ENCODE data around the gene EVA1B. TPM values are rescaled to one million over a fixed set of nuclear protein-coding genes. Genes with fewer than 3 reads are reported as not detected.

Gene EVA1B
- total and polyA plus RNA-seq, 2 donors (not counting 1 experiment from before 2014, with no cell fraction given), result 0.67 to 2.9 TPM

DNA sequence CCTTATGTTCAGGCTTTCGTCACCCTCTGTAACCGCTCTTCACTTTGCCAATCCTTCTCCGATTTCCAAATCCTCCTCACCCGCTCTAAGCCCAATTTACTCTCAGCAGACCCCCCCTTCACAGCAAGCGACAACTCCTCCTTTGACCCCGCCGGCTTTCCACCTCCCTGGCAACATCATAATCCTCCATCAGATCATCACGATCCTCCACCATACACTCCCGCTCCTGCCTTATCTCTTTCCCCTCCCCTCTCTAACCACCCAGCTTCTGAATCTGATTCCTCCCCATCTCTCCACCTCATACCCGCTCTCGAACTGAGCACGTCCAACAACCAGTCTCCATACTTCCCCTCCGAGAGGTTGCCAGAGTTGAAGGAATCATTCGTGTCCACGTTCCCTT, 7.5 kb upstream of the EVA1B start:
- Histone ChIP-seq H3K27me3 (replicated peaks in 1 of 4; ENCODE audit: control extremely low read depth in 1 of 4, control insufficient read depth in 3 of 4, insufficient read depth in 4 of 4, low read length in 3 of 4) (peaks cover 0 to 10% (median 2%) of the 10 kb centered on the region in 4 experiments), H3K27ac (ENCODE audit: low read length in 2 of 2) (no peak overlapping the region), H3K9me3 (ENCODE audit: control extremely low read depth in 1 of 3, control insufficient read depth in 2 of 3, insufficient read depth in 1 of 3, low read length in 2 of 3) (no peaks in the 10 kb centered on the region), H3K4me1 (ENCODE audit: control insufficient read depth in 2 of 2, insufficient read depth in 2 of 2, low read length in 2 of 2) (no peaks in the 10 kb centered on the region), H4K20me1 (ENCODE audit: control insufficient read depth, insufficient read depth, low read length, poor library complexity, severe bottlenecking) (no peaks in the 10 kb centered on the region), H3K9ac (ENCODE audit: low read length) (no peak overlapping the region), H3K79me2 (ENCODE audit: control insufficient read depth, insufficient read depth, low read length) (no peaks in the 10 kb centered on the region), H2AFZ (ENCODE audit: insufficient read depth, low read depth, low read length, poor library complexity, severe bottlenecking) (no peak overlapping the region), H3K36me3 (replicated peaks in 1 of 2; ENCODE audit: control extremely low read depth in 1 of 2, control insufficient read depth in 1 of 2, extremely low read depth in 1 of 2, insufficient read depth in 2 of 2, low read length in 1 of 2) (no peaks in the 10 kb centered on the region), H3K4me2 (replicated peaks; ENCODE audit: low read depth, low read length, poor library complexity, severe bottlenecking) (no peak overlapping the region), H3K4me3 (ENCODE audit: control extremely low read depth in 1 of 5, extremely low read depth in 1 of 5, insufficient read depth in 1 of 5, low read depth in 2 of 5, low read length in 4 of 5) (no peak overlapping the region)
- Mint-ChIP-seq H3K9me3 (ENCODE audit: insufficient read depth) (no peaks in the 10 kb centered on the region), H3K4me1 (peaks cover 2% of the 10 kb centered on the region), H3K27ac (no peak overlapping the region), H3K27me3 (peaks cover 44% of the 10 kb centered on the region), H3K4me3 (no peak overlapping the region)
- DNase-seq, result no peak
- 98% methylated on average over 15 of the region's 15 CpGs for WGBS (ENCODE audit: insufficient coverage)
- ATAC-seq (ENCODE audit: low read depth), result no peak
- ChIA-PET CTCF (interaction anchor here (1.3 kb wide), 1 partner anchor 38 kb away, joined by 3 read pairs; no protein-coding TSS in a partner anchor), POLR2A (no interaction called here)
- TF ChIP-seq EZH2 (IDR thresholded peaks at IDR 0.05; ENCODE audit: borderline replicate concordance, insufficient read depth, low read depth, low read length, poor library complexity, severe bottlenecking), result no peak
- TF ChIP-seq, protein P1, sequence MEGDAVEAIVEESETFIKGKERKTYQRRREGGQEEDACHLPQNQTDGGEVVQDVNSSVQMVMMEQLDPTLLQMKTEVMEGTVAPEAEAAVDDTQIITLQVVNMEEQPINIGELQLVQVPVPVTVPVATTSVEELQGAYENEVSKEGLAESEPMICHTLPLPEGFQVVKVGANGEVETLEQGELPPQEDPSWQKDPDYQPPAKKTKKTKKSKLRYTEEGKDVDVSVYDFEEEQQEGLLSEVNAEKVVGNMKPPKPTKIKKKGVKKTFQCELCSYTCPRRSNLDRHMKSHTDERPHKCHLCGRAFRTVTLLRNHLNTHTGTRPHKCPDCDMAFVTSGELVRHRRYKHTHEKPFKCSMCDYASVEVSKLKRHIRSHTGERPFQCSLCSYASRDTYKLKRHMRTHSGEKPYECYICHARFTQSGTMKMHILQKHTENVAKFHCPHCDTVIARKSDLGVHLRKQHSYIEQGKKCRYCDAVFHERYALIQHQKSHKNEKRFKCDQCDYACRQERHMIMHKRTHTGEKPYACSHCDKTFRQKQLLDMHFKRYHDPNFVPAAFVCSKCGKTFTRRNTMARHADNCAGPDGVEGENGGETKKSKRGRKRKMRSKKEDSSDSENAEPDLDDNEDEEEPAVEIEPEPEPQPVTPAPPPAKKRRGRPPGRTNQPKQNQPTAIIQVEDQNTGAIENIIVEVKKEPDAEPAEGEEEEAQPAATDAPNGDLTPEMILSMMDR (IDR thresholded peaks at IDR 0.05), result no peak
- intact Hi-C loops (cut with micrococcal nuclease), result no loop called here

DNA sequence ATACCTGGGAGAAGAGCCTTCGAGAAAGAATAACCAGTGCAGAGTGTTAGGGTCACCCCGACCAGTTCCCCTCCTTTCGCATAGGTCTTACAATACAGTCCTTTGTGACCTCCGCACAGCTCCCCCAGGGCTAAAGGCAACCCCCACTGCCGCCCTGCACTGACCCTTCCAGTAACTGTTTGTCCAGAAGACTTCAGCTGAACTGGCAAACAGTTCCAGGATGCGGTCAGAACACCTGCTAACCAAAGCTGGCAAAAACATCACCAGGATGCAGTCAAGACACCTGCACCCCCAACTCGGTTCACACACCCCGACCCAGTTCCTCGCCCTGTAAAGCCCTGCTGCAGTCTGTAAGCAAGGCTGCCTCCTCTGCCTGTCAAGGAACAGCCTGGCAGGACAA, 6.4 kb upstream of the EVA1B start:
- Mint-ChIP-seq H3K4me3 (no peak overlapping the region), H3K27me3 (peaks cover 48% of the 10 kb centered on the region), H3K4me1 (peaks cover 2% of the 10 kb centered on the region), H3K9me3 (ENCODE audit: insufficient read depth) (no peaks in the 10 kb centered on the region), H3K27ac (no peak overlapping the region)
- Histone ChIP-seq H3K9me3 (ENCODE audit: control extremely low read depth in 1 of 3, control insufficient read depth in 2 of 3, insufficient read depth in 1 of 3, low read length in 2 of 3) (no peaks in the 10 kb centered on the region), H3K27me3 (replicated peaks in 1 of 4; ENCODE audit: control extremely low read depth in 1 of 4, control insufficient read depth in 3 of 4, insufficient read depth in 4 of 4, low read length in 3 of 4) (peaks cover 0 to 18% (median 5%) of the 10 kb centered on the region in 4 experiments), H3K27ac (ENCODE audit: low read length in 2 of 2) (no peak overlapping the region), H3K4me3 (ENCODE audit: control extremely low read depth in 1 of 5, extremely low read depth in 1 of 5, insufficient read depth in 1 of 5, low read depth in 2 of 5, low read length in 4 of 5) (no peak overlapping the region), H4K20me1 (ENCODE audit: control insufficient read depth, insufficient read depth, low read length, poor library complexity, severe bottlenecking) (no peaks in the 10 kb centered on the region), H3K79me2 (ENCODE audit: control insufficient read depth, insufficient read depth, low read length) (no peaks in the 10 kb centered on the region), H3K36me3 (replicated peaks in 1 of 2; ENCODE audit: control extremely low read depth in 1 of 2, control insufficient read depth in 1 of 2, extremely low read depth in 1 of 2, insufficient read depth in 2 of 2, low read length in 1 of 2) (no peaks in the 10 kb centered on the region), H2AFZ (ENCODE audit: insufficient read depth, low read depth, low read length, poor library complexity, severe bottlenecking) (no peak overlapping the region), H3K4me1 (ENCODE audit: control insufficient read depth in 2 of 2, insufficient read depth in 2 of 2, low read length in 2 of 2) (no peaks in the 10 kb centered on the region), H3K9ac (ENCODE audit: low read length) (no peak overlapping the region), H3K4me2 (replicated peaks; ENCODE audit: low read depth, low read length, poor library complexity, severe bottlenecking) (no peak overlapping the region)
- ChIA-PET POLR2A (no interaction called here), CTCF (no interaction called here)
- ATAC-seq (ENCODE audit: low read depth) (no peak), DNase-seq (no peak)
- TF ChIP-seq EZH2 (IDR thresholded peaks at IDR 0.05; ENCODE audit: borderline replicate concordance, insufficient read depth, low read depth, low read length, poor library complexity, severe bottlenecking), result no peak
- TF ChIP-seq, protein P1 (IDR thresholded peaks at IDR 0.05), result no peak
- intact Hi-C loops (cut with micrococcal nuclease), result no loop called here
- 87% methylated on average over 9 of the region's 9 CpGs for WGBS (ENCODE audit: insufficient coverage)

All from B cell (primary cell).